OCI-LY1 (cell line): ENCODE measurements around the gene ARHGAP44.

ENCODE experiments used
- H2AFZ ChIP-seq: fragments of 200-600 bp; sonication (generic), shearing (Covaris generic); 2 replicates; pipeline ENCODE4 v1.6.0; 2014; ENCODE audit warnings: antibody characterized with exemption, mild to moderate bottlenecking, low read length
- H3F3A ChIP-seq: fragments of 200-600 bp; sonication (generic), shearing (Covaris generic); 2 replicates; pipeline ENCODE4 v1.6.0; 2014; ENCODE audit warnings: mild to moderate bottlenecking, antibody characterized with exemption, low read length, moderate library complexity; ENCODE audit not compliant: insufficient read depth
- H3K27ac ChIP-seq: fragments of 200-600 bp; sonication (generic); 2 replicates; pipeline ENCODE4 v1.5.1; 2014; ENCODE audit warnings: low read length, mixed run types, mild to moderate bottlenecking, low read depth; ENCODE audit not compliant: poor library complexity, severe bottlenecking
- H3K27me3 ChIP-seq: fragments of 200-600 bp; sonication (generic); 2 replicates; pipeline ENCODE4 v1.6.0; 2014; ENCODE audit warnings: antibody characterized with exemption, mild to moderate bottlenecking, low read length, moderate library complexity; ENCODE audit not compliant: insufficient read depth
- H3K36me3 ChIP-seq: fragments of 200-600 bp; sonication (generic); 2 replicates; pipeline ENCODE4 v1.6.1; 2014; ENCODE audit warnings: mild to moderate bottlenecking, antibody characterized with exemption, low read length, moderate library complexity, mixed read lengths; ENCODE audit not compliant: insufficient read depth
- H3K4me1 ChIP-seq: fragments of 200-600 bp; sonication (generic); 2 replicates; pipeline ENCODE4 v1.5.1; 2014; ENCODE audit warnings: mild to moderate bottlenecking, low read length, moderate library complexity; ENCODE audit not compliant: insufficient read depth, severe bottlenecking
- H3K4me2 ChIP-seq: fragments of 200-600 bp; sonication (generic), shearing (Covaris generic); 2 replicates; pipeline ENCODE4 v1.6.1; 2014; ENCODE audit warnings: low read length
- H3K4me3 ChIP-seq: fragments of 200-600 bp; sonication (generic); 2 replicates; pipeline ENCODE4 v1.5.1; 2014; ENCODE audit warnings: low read length, low read depth, mild to moderate bottlenecking, mixed read lengths; ENCODE audit not compliant: poor library complexity, severe bottlenecking
- H3K79me2 ChIP-seq: fragments of 200-600 bp; shearing (Covaris generic); 2 replicates; pipeline ENCODE4 v1.6.1; 2016; ENCODE audit warnings: mixed run types, low read length, mixed read lengths; ENCODE audit not compliant: insufficient read depth
- H3K9ac ChIP-seq: fragments of 200-600 bp; sonication (generic), shearing (Covaris generic); 2 replicates; pipeline ENCODE4 v1.6.1; 2014; ENCODE audit warnings: mild to moderate bottlenecking, low read length, mixed read lengths
- H3K9me2 ChIP-seq: fragments of 200-600 bp; sonication (generic), shearing (Covaris generic); 2 replicates; pipeline ENCODE4 v1.6.1; 2014; ENCODE audit warnings: low read depth, mild to moderate bottlenecking, low read length, mixed read lengths
- H3K9me3 ChIP-seq: fragments of 200-600 bp; shearing (Covaris generic); 2 replicates; pipeline ENCODE4 v1.6.1; 2014; ENCODE audit warnings: low read length, mixed read lengths
- H4K20me1 ChIP-seq: fragments of 200-600 bp; sonication (generic), shearing (Covaris generic); 2 replicates; pipeline ENCODE4 v1.6.0; 2016; ENCODE audit warnings: mild to moderate bottlenecking, low read length; ENCODE audit not compliant: insufficient read depth
- CTCF ChIP-seq: fragments of 200-600 bp; sonication (generic), shearing (Covaris generic); IDR thresholded peaks from 2 replicates; pipeline ENCODE4 v1.5.1; 2017; ENCODE audit warnings: mild to moderate bottlenecking, antibody characterized with exemption, low read length, moderate library complexity, mixed read lengths
- EZH2 ChIP-seq: fragments of 200-600 bp; sonication (generic), shearing (Covaris generic); IDR thresholded peaks from 2 replicates; pipeline ENCODE4 v1.8.0; 2017; ENCODE audit warnings: borderline replicate concordance, mixed run types, mild to moderate bottlenecking, antibody characterized with exemption, low read length, moderate library complexity, mixed read lengths

Gene ARHGAP44

DNA sequence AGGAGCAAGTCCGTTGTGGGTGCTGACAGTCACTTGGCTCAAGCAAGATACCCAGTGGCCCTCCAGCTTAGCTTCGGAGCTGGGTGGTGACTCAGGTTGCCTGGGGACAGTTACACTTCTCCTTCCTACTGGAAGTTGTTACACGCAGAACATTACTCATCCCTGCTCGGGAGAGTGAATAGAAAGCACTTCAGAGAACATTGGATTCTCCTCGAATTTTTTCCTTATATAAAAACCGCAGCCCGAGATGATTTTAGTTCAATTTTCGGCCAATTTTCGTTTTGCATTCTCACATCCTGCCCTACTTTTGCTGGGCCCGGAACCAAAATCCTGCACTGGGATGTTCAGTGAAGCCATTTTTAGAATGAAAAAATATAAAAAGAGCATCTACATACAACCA is 128.8 kb downstream of the ARHGAP44 start:
- H3K9me3 ChIP-seq = no peaks in the 10 kb centered on the region
- no peak overlapping the region for H3K4me3 ChIP-seq
- no peak for TF ChIP-seq EZH2
- no peak for TF ChIP-seq CTCF
- H4K20me1 ChIP-seq = no peaks in the 10 kb centered on the region
- H3K4me2 ChIP-seq = no peak overlapping the region
- H2AFZ ChIP-seq = no peak overlapping the region
- no peaks in the 10 kb centered on the region for H3K27me3 ChIP-seq
- H3K79me2 ChIP-seq = no peaks in the 10 kb centered on the region
- H3K36me3 ChIP-seq = no peaks in the 10 kb centered on the region
- no peak overlapping the region for H3K9ac ChIP-seq
- no peaks in the 10 kb centered on the region for H3F3A ChIP-seq
- no peak overlapping the region for H3K27ac ChIP-seq
- no peaks in the 10 kb centered on the region for H3K4me1 ChIP-seq
- no peaks in the 10 kb centered on the region for H3K9me2 ChIP-seq

- no peak overlapping the region for H3K27ac ChIP-seq
- TF ChIP-seq EZH2 (no peak), CTCF (no peak)
- no peaks in the 10 kb centered on the region for H3K4me1 ChIP-seq
- no peaks in the 10 kb centered on the region for H3F3A ChIP-seq
- no peaks in the 10 kb centered on the region for H3K79me2 ChIP-seq
- H3K9me2 ChIP-seq = no peaks in the 10 kb centered on the region
- no peak overlapping the region for H2AFZ ChIP-seq
- H3K9me3 ChIP-seq = no peaks in the 10 kb centered on the region
- H3K27me3 ChIP-seq = no peaks in the 10 kb centered on the region
- no peak overlapping the region for H3K4me3 ChIP-seq
- H3K9ac ChIP-seq = no peak overlapping the region
- no peak overlapping the region for H3K4me2 ChIP-seq
- H3K36me3 ChIP-seq = no peaks in the 10 kb centered on the region
- no peaks in the 10 kb centered on the region for H4K20me1 ChIP-seq
These were observed 132.8 kb downstream of the ARHGAP44 start for GRCh38 chr17:12922120-12922519.

- no peaks in the 10 kb centered on the region for H3K9me2 ChIP-seq
- H3K4me1 ChIP-seq = no peaks in the 10 kb centered on the region
- no peaks in the 10 kb centered on the region for H3K27me3 ChIP-seq
- no peaks in the 10 kb centered on the region for H3K9me3 ChIP-seq
- H3K4me2 ChIP-seq = no peak overlapping the region
- H2AFZ ChIP-seq = no peak overlapping the region
- H3K36me3 ChIP-seq = no peaks in the 10 kb centered on the region
- no peaks in the 10 kb centered on the region for H4K20me1 ChIP-seq
- no peak for TF ChIP-seq EZH2
- H3F3A ChIP-seq = no peaks in the 10 kb centered on the region
- H3K9ac ChIP-seq = no peak overlapping the region
- H3K4me3 ChIP-seq = no peak overlapping the region
- H3K27ac ChIP-seq = no peak overlapping the region
- no peaks in the 10 kb centered on the region for H3K79me2 ChIP-seq
These were observed 135.3 kb downstream of the ARHGAP44 start for GRCh38 chr17:12924614-12925013.

DNA sequence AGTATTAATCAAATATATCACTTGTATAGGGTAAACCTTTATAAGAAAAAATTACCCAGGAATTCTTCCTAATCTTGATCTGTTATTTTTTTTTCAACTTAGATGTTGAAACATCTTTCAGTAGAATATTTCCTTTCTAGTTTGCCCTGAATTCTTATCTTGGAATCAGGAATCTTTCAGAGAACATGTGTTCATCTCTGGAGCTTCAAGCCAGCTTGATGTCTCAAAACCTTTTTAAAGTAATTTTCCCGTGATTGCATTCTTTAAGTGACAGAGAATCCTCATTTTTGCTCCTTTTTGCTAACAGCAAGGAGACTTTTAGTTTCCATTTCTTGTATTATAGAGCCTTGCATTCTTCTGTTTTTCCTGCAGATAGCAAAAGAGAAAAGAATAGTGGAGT is 137.7 kb downstream of the ARHGAP44 start:
- no peak overlapping the region for H3K4me2 ChIP-seq
- no peaks in the 10 kb centered on the region for H3K27me3 ChIP-seq
- no peaks in the 10 kb centered on the region for H3K4me1 ChIP-seq
- no peak overlapping the region for H3K4me3 ChIP-seq
- TF ChIP-seq CTCF (no peak), EZH2 (no peak)
- H4K20me1 ChIP-seq = no peaks in the 10 kb centered on the region
- no peaks in the 10 kb centered on the region for H3K9me3 ChIP-seq
- H3K79me2 ChIP-seq = no peaks in the 10 kb centered on the region
- no peak overlapping the region for H2AFZ ChIP-seq
- H3F3A ChIP-seq = no peaks in the 10 kb centered on the region
- H3K9ac ChIP-seq = no peak overlapping the region
- H3K27ac ChIP-seq = no peak overlapping the region
- no peaks in the 10 kb centered on the region for H3K36me3 ChIP-seq
- no peaks in the 10 kb centered on the region for H3K9me2 ChIP-seq
